ENCODE measurements around the gene ROBO1.

Gene ROBO1

GRCh38 chr3:78589778-78590177 lies 1178.0 kb downstream of the ROBO1 start:
- DNase-seq, result no peak

GRCh38 chr3:78588906-78589621 lies 1178.7 kb downstream of the ROBO1 start:
- DNase-seq, result no peak

GRCh38 chr3:78580681-78581080 lies 1187.1 kb downstream of the ROBO1 start:
- DNase-seq, result no peak

- DNase-seq, result no peak
Measured at GRCh38 chr3:78571486-78571885, 1196.3 kb downstream of the ROBO1 start.

- no peak for DNase-seq
Measured at GRCh38 chr3:78570496-78570895, 1197.3 kb downstream of the ROBO1 start.

- DNase-seq, result no peak
Measured at GRCh38 chr3:78569804-78570203, 1198.0 kb downstream of the ROBO1 start.

- DNase-seq, result no peak
Measured at GRCh38 chr3:78565712-78566111, 1202.1 kb downstream of the ROBO1 start.

- no peak for DNase-seq
Measured at GRCh38 chr3:78562328-78562727, 1205.5 kb downstream of the ROBO1 start.
